Uterus (tissue), 4 donors: ENCODE data around the gene CDH24. TPM values are rescaled to one million over a fixed set of nuclear protein-coding genes. Genes with fewer than 3 reads are reported as not detected.

Source experiments
- DNase-seq, 2 donors: peaks; one replicate each; pipeline ENCODE4 v3.0.0-alpha.2; 2019 to 2020
- H3K27ac ChIP-seq, 2 donors: fragments of 200-600 bp; sonication (generic); 1 replicate in 1 of 2; 2 replicates in 1 of 2; pipeline ENCODE4 v1.5.1; 2016 to 2018
- H3K27me3 ChIP-seq, 2 donors: fragments of 200-600 bp; sonication (generic); one replicate each; pipeline ENCODE4 v1.5.1; 2018 to 2019; ENCODE audit warnings: control low read depth in 1 of 2
- H3K36me3 ChIP-seq, 2 donors: fragments of 200-600 bp; sonication (generic); one replicate each; pipeline ENCODE4 v1.5.1; 2019; ENCODE audit warnings: control low read depth in 1 of 2
- H3K4me1 ChIP-seq, 2 donors: fragments of 200-600 bp; sonication (generic); one replicate each; pipeline ENCODE4 v1.5.1; 2018 to 2019; ENCODE audit warnings: control low read depth in 1 of 2
- H3K4me3 ChIP-seq, 2 donors: fragments of 200-600 bp; sonication (generic); 1 replicate in 1 of 2; 2 replicates in 1 of 2; pipeline ENCODE4 v1.5.1; 2018 to 2019; ENCODE audit warnings: mild to moderate bottlenecking in 1 of 2
- H3K9me3 ChIP-seq, 2 donors: fragments of 200-600 bp; sonication (generic); one replicate each; pipeline ENCODE4 v1.5.1; 2019; ENCODE audit warnings: control low read depth in 1 of 2
- POLR2A ChIP-seq, 2 donors: fragments of 450-650 bp; IDR thresholded peaks; one replicate each; pipeline ENCODE4 v1.6.1; 2016; ENCODE audit warnings: antibody characterized with exemption in 2 of 2, mild to moderate bottlenecking in 1 of 2, moderate library complexity in 1 of 2
- intact Hi-C: fragments of 100-400 bp; cut with DNase I; formaldehyde crosslinking; loops from one replicate; pipeline ENCODE4 v1.15.1; 2023; ENCODE audit warnings: low total_unique reads
- total RNA-seq, 4 donors: library from RNA; depleted of rRNA in 3 of 4; stranded (reverse); fragments of >200 nt in 3 of 4; gene quantifications; one replicate each; pipeline versions ENCODE4 v1.1.0 to v1.2.4, GENCODE V29; 2014 to 2023
- TF ChIP-seq, protein P1 (sequence below), 4 experiments: fragments of 200-600 bp in 2 of 4; fragments of 450-650 bp in 2 of 4; sonication (generic) in 2 of 4; IDR thresholded peaks; one replicate each; pipeline ENCODE4 v1.5.1; 2016 to 2019; ENCODE audit warnings: antibody characterized with exemption in 4 of 4, mild to moderate bottlenecking in 2 of 4, moderate library complexity in 1 of 4
- donor health status: DM: yes; HTN: yes; CAD: no.

The CDH24 gene
- total RNA-seq, 4 donors from 2014 or later: 6.5 to 18.0 (median 13.8) TPM

DNA sequence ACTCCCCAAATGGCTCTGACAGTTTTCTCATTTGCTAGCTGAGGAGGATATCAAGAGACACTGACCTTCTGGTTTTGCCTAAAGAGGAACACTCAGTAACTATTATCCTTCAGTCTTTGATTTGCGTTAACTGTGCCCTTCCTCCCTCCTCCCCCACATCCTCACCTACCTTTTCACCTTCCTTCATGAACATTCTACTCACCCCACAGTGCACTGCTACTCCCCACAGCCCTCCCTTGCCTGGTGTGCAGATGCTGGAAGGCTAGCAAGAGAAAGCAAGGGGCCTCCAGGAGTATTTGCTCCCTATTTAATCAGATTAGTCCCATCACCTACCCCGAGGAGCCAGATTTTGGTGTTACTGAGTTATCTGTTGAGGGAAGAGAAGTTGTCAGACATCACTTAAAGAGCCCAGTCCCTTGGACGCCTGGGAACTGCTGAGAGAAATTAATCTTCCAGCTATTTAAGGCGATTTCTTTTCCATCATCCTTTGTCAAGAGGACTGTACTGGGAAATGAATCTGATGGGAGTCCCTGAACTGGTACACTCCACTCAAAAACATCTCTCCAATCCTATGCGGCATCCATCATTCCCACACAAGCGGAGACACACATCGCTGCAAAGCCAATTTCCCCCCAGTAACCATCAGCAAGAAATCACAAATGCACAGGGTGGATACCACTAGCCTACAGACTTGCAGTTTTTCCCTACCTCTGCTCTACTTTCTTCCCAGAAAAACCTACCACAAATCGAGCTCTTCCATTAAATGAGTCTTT, 34.1 kb downstream of the CDH24 start:
- Histone ChIP-seq H3K36me3 (no peaks in the 10 kb centered on the region), H3K9me3 (no peaks in the 10 kb centered on the region), H3K27me3 (no peaks in the 10 kb centered on the region), H3K4me3 (no peak overlapping the region), H3K4me1 (no peaks in the 10 kb centered on the region), H3K27ac (no peak overlapping the region)
- no peak for DNase-seq
- intact Hi-C loops: no loop called here
- TF ChIP-seq, protein P1, sequence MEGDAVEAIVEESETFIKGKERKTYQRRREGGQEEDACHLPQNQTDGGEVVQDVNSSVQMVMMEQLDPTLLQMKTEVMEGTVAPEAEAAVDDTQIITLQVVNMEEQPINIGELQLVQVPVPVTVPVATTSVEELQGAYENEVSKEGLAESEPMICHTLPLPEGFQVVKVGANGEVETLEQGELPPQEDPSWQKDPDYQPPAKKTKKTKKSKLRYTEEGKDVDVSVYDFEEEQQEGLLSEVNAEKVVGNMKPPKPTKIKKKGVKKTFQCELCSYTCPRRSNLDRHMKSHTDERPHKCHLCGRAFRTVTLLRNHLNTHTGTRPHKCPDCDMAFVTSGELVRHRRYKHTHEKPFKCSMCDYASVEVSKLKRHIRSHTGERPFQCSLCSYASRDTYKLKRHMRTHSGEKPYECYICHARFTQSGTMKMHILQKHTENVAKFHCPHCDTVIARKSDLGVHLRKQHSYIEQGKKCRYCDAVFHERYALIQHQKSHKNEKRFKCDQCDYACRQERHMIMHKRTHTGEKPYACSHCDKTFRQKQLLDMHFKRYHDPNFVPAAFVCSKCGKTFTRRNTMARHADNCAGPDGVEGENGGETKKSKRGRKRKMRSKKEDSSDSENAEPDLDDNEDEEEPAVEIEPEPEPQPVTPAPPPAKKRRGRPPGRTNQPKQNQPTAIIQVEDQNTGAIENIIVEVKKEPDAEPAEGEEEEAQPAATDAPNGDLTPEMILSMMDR (IDR thresholded peaks at IDR 0.05): no peak
- TF ChIP-seq POLR2A (IDR thresholded peaks at IDR 0.05): no peak

DNA sequence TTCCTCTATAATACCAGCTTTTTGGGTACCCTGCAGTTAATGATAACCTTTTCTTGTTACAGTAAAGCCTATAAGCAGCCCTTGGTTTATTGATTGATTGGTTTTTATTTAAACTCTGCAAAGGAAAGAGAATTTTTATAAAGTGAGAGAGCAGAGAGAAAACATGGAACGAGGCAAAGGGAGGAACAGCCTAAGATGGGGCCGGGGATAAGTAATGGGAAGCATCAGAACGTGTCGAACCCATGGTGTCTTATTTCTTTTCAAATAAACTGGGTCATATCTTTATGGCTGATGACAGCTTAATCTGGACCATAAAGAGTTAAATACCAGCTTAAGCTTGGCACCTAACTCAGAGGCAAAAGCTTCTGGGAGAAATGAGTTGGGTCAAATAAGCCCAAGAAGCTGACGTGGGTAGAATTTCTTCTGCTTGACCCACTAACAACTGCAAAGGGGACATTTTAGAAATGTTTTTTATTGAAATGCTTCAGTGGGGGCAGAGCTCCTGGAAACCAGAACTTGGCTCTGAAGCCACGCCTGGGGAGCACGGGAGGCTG, 35.4 kb downstream of the CDH24 start:
- Histone ChIP-seq H3K4me1 (no peaks in the 10 kb centered on the region), H3K36me3 (no peaks in the 10 kb centered on the region), H3K27ac (no peak overlapping the region), H3K27me3 (no peaks in the 10 kb centered on the region), H3K9me3 (no peaks in the 10 kb centered on the region), H3K4me3 (no peak overlapping the region)
- no peak for DNase-seq
- TF ChIP-seq, protein P1 (IDR thresholded peaks at IDR 0.05): no peak
- no peak for TF ChIP-seq POLR2A (IDR thresholded peaks at IDR 0.05)
- intact Hi-C loops: no loop called here

DNA sequence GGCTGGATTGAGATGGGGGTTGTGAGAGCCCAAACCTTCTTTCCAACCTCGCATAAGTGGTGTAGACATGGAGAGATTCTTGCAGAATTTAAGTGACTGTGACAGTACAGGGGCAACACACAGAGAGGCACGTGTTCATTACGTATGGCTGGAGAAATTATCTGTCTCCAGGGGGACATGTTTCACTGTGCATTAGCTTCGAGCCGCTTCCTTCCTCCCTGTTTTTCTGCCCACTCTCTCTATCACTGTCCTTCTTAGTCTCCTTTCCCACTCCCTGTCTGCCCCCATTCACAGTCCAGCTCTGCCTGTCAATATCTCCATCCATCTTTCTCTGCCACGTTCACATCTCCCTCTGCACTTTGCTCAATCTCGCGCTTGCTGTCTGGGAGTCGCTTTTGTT, 35.9 kb downstream of the CDH24 start:
- no peaks in the 10 kb centered on the region for H3K9me3 ChIP-seq
- TF ChIP-seq POLR2A (IDR thresholded peaks at IDR 0.05): no peak
- no peak overlapping the region for H3K27ac ChIP-seq
- no peak for DNase-seq
- H3K4me1 ChIP-seq: no peaks in the 10 kb centered on the region
- no peaks in the 10 kb centered on the region for H3K27me3 ChIP-seq
- H3K4me3 ChIP-seq: no peak overlapping the region
- intact Hi-C loops: no loop called here
- H3K36me3 ChIP-seq: no peaks in the 10 kb centered on the region

DNA sequence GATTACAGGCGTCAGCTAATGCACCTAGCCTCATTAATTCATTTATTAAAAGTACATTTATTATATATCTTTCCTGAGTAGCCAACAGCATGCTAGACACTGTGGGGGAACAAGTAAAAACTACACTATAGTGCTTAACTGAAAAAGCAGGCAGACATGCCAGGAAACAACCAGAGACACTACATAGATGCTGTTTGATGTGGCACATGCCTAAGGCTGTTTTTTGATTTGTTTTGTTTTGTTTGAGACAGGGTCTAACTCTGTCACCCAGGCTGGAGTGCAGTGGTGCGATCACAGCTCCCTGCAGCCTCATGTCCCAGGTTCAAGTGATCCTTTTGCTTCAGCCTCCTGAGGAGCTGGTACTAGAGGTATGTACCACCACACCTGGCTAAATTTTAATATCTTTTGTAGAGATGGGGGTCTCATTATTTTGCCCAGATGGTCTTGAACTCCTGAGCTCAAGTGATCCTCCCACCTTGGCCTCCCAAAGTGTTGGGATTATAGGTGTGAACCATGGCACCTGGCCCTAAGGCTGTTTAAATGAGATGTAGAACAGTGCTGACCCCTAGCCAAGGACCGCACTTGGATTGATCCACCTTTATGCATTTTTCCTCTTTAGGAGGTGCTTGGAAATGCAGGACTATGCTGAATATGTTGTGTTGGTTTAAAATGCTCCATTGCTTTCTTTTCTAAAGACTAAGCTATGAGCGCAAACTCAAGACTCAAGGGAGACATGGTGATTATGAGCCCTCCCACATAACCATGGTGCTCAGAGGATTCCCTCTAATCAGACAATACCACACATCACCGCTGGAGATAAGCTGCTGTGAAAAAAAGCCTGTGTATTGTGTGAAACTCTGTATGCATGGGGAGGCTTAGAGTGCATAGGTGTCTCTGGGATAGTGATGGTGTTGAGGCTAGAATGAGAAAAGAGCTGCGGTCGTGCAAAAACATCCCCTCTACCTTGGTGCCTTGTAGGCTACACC, 36.9 kb downstream of the CDH24 start:
- no peaks in the 10 kb centered on the region for H3K36me3 ChIP-seq
- H3K27ac ChIP-seq: no peak overlapping the region
- H3K27me3 ChIP-seq: no peaks in the 10 kb centered on the region
- intact Hi-C loops: no loop called here
- H3K4me1 ChIP-seq: no peaks in the 10 kb centered on the region
- no peaks in the 10 kb centered on the region for H3K9me3 ChIP-seq
- no peak for DNase-seq
- no peak for TF ChIP-seq POLR2A (IDR thresholded peaks at IDR 0.05)
- TF ChIP-seq, protein P1 (IDR thresholded peaks at IDR 0.05): no peak
- no peak overlapping the region for H3K4me3 ChIP-seq

DNA sequence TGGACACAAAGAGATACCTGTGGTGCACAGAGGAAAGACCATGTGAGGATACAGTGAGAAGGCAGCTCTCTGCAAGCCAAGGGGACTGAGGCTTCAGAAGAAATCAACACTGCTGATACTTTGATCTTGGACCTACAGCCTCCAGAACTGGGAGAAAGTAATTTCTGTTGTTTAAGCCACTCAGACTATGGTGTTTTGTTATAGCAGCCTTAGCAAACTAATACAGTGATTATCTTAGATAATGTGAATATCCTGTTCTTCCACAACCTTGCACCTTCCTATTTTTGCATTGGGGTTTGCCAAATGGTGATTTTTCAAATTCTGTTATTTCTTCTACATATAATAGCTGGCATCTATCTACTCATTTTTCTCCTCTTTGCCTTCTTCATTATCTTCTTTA, 39.2 kb downstream of the CDH24 start:
- Histone ChIP-seq H3K27me3 (no peaks in the 10 kb centered on the region), H3K9me3 (no peaks in the 10 kb centered on the region), H3K27ac (no peak overlapping the region), H3K4me1 (no peaks in the 10 kb centered on the region), H3K36me3 (no peaks in the 10 kb centered on the region), H3K4me3 (no peak overlapping the region)
- TF ChIP-seq, protein P1 (IDR thresholded peaks at IDR 0.05): no peak
- TF ChIP-seq POLR2A (IDR thresholded peaks at IDR 0.05): no peak
- intact Hi-C loops: no loop called here
- DNase-seq: no peak
